GM18499 (cell line): ENCODE results near the gene POLD4.

ENCODE experiments used
- ATAC-seq: cut with Tn5 transposase; IDR thresholded peaks from one replicate; pipeline ENCODE4 v1.9.1; 2021; ENCODE audit warnings: moderate number of reproducible peaks; ENCODE audit not compliant: insufficient read depth, unreplicated experiment

POLD4 gene

DNA sequence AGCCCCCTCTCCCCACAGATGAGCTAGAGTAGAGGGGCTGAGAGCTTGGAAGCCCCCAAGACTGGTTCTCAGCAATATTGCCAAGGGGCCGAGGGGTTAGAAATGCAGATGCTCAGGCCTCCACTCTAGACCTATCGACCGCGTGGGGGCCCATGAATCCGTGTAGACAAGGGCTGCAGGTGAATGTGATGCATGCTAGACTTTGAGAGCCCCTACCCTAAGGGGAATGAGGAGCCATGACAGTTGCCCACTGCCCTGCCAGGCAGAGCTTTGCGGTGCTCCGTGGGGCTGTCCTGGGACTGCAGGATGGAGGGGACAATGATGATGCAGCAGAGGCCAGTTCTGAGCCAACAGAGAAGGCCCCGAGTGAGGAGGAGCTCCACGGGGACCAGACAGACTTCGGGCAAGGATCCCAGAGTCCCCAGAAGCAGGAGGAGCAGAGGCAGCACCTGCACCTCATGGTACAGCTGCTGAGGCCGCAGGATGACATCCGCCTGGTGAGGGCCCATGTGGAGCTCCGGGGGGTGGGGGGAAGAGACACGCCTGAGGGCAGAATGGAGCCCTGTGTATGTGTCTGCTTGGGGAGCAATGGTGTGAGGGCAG, 48.7 kb downstream of the POLD4 start:
- no peak for ATAC-seq

DNA sequence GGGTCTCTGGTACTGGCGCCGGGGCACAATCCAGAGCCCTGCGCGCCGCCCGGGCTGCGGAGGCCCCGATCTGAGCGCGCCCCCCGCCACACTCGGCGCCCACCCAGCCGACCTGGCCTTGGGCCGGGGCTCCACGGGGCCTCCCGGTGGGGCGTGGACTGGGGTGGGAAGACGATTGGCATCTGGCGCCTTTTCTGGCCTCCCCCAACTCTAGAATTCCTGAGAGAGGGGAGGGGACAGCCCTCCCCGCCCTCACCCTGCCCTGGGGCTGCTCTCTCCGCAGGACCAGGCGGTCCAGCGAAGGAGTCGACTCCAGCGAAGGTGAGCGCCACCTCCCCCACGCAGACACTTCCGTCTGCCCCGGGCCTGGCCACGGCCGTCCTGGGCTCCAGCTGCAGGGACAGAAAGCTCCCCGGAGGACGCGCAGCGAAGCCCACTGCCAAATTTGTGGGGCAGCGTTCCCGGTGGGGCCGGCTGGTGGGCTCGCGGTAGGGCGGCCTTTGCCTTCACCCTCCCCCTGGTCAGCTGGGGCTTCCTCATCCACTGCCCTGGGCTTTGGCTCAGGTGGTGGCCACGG, 49.4 kb downstream of the POLD4 start:
- no peak for ATAC-seq

DNA sequence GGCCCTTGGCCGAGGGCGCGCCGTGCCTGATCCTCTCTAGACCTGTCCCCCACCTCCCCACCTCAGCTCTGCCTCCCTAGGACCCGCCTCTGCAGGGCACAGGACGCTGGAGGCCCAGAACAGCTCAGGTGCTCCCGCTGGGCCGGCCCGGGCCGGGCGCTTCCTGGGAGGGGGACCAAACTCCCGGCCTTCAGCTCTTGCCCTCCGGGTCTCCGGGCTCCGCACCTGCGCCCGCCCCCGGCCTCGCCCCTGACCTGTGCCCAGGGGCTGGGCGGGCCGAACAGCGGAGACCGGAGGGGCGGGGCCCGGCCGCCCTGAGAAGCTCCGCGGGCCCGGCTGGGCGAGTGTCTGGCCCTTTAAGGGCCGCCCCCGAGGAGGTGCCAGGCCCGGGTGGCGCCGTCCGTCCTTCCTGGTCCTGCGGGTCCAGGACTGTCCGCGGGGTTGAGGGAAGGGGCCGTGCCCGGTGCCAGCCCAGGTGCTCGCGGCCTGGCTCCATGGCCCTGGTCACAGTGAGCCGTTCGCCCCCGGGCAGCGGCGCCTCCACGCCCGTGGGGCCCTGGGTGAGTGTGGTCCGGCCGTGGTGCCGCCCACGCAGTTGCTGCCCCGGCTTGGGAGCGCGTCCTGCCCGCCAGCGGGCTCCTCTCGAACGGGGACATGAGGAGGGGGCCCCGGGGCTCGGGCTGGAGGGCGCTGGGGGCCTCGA, 50.1 kb downstream of the POLD4 start, which contains the start of gene SSH3:
Gene SSH3 (plus strand): TSS at position 399 of the 703 bp plus-strand sequence. CDS start 96 bp downstream, at position 495.
- ATAC-seq: no peak

DNA sequence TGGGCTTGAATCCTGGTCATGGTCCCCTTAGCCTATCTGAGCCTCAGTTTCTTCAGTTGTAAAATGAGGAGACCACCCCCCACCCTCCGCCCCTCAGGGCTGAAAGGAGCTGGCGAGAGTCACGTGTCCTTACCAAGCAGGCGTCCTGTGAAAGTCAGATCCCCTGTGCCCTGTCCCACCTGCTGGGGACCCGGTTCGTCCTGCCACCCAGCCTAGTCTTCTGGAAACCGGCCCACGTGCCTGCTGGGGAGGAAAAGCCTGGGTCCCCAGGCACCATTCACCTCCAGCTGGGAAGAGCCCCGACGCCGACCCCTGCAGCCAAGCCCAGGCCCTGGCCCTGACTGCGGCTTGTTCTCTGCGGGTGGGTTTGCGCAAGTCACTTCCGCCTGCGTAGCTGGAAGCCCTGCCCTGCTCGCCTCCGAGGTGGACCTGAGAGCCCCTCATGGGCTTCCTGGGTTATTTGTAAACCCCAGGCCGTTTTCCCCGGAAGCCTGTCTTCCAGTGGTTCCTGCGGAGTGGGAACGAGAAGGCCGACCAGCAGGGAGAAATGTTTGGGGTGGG, 50.7 kb downstream of the POLD4 start:
- ATAC-seq: no peak

DNA sequence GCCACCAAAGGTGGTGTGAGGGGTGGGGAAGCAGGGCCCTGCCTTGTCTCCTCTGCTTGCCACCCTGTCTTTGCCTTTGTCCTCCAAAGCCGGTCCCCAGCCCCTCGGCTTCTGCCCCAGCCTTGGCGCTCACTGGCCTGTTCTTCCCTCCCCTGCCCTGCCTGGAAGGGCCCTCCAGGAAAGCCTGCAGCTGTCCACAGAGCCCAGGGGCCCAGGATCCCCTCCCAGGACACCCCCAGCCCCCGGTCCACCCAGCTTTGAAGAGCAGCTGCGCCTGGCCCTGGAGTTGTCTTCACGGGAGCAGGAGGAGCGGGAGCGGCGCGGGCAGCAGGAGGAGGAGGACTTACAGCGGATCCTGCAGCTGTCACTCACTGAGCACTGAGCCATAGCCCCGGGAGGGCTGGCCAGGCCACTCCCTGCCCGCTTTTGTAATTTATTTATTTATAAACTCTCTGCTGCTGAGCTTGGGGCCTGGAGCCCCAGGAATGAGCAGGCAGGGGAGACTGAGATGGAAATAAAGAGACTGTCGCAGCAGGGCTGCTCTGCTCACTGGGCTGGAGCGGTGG, 51.3 kb downstream of the POLD4 start:
- no peak for ATAC-seq

DNA sequence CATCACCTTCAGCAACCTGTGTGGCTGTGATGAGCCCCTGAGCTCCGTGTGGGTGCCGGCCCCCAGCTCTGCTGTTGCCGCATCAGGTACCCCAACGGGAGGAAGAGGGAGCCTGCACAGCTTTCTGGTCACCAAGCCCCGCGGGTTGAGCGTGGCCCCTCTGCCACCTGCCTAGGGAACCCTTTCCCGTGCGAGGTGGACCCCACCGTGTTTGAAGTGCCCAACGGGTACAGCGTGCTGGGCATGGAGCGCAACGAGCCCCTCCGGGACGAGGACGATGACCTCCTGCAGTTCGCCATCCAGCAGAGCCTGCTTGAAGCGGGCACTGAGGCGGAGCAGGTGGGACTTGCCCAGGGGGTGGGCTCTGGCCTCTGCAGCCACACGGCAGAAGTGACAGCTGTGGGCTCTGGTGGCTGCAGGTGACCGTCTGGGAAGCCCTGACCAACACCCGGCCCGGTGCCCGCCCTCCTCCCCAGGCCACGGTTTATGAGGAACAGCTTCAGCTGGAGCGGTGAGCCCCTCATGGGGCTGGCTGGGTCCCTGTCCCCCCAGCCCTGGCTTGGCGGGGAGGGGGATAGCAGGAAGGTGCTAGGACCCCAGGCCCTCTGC, 51.9 kb downstream of the POLD4 start:
- ATAC-seq: no peak
